T1000 (cell line): Measurements from ENCODE around the gene KLHDC8B.
"Not testable (repeated sequence)": the region's sequence is repeated elsewhere in the genome, so short reads cannot be mapped to it uniquely, and the experiment has no call there.

ENCODE experiments used
- DNase-seq: peaks from one replicate; lab custom pipeline; 2025; ENCODE audit warnings: mixed read lengths; lab: John Stamatoyannopoulos, UW

Gene KLHDC8B

GRCh38 chr3:49183873-49184272, 12.5 kb downstream of the KLHDC8B start:
- no peak for DNase-seq

GRCh38 chr3:49191741-49192140, 20.3 kb downstream of the KLHDC8B start:
- no peak for DNase-seq

GRCh38 chr3:49198161-49198560, 26.8 kb downstream of the KLHDC8B start:
- no peak for DNase-seq

- no peak for DNase-seq
These were observed 27.3 kb downstream of the KLHDC8B start for GRCh38 chr3:49198611-49199230.

GRCh38 chr3:49199239-49199899, 28.0 kb downstream of the KLHDC8B start:
- peak; percentile 97 for DNase-seq

GRCh38 chr3:49199900-49200281, 28.5 kb downstream of the KLHDC8B start:
- no peak for DNase-seq

GRCh38 chr3:49213541-49213943, 42.1 kb downstream of the KLHDC8B start:
- no peak for DNase-seq

GRCh38 chr3:49213998-49214397, 42.6 kb downstream of the KLHDC8B start:
- DNase-seq: no peak

- not testable (repeated sequence) for DNase-seq
These were observed 45.3 kb downstream of the KLHDC8B start for GRCh38 chr3:49216687-49217086.

GRCh38 chr3:49217108-49217507, 45.7 kb downstream of the KLHDC8B start:
- not testable (repeated sequence) for DNase-seq

GRCh38 chr3:49217688-49218470, 46.5 kb downstream of the KLHDC8B start:
- DNase-seq: no peak

GRCh38 chr3:49218471-49218989, 47.1 kb downstream of the KLHDC8B start:
- DNase-seq: peak; percentile 64

- no peak for DNase-seq
These were observed 47.7 kb downstream of the KLHDC8B start for GRCh38 chr3:49219132-49219531.

GRCh38 chr3:49220985-49221563, 49.7 kb downstream of the KLHDC8B start:
- not testable (repeated sequence) for DNase-seq

- DNase-seq: no peak
These were observed 50.6 kb downstream of the KLHDC8B start for GRCh38 chr3:49222002-49222401.
